HL-60 (cell line): ENCODE results near the gene NFIA.

ENCODE experiments used
- GABPA ChIP-seq: IDR thresholded peaks from 2 replicates; pipeline ENCODE4 v1.6.1; 2012; ENCODE audit warnings: low read depth
- POLR2AphosphoS5 ChIP-seq: IDR thresholded peaks from 2 replicates; pipeline ENCODE4 v1.6.1; 2012; ENCODE audit warnings: low read depth
- TF ChIP-seq, protein P1 (sequence below): IDR thresholded peaks from one replicate; pipeline ENCODE4 v1.5.1; 2011; ENCODE audit warnings: low read length, control low read depth, inconsistent platforms; ENCODE audit not compliant: insufficient read depth
- TF ChIP-seq, protein P2 (sequence below): IDR thresholded peaks from 2 replicates; pipeline ENCODE4 v1.6.1; 2012; ENCODE audit warnings: low read depth; ENCODE audit not compliant: insufficient replicate concordance

DNA sequence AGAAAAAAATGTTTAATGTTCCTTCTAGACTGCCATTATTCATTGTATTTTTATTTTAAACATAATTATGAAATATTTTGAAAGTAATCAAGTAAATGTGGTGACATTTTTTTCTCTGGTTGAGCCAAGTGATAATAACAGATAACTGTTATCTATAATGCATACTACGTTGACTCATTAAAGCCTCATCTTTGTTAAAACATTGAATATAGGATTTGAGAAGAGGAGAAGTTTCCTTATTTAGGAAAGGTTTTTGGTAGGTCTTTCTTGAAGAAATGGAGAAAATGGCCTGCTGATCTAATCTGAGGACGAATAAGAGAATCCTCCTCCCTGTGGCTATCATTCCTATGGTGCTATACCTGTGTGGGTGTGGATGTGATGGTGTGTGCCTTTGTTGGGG is 89.0 kb downstream of the NFIA start:
- TF ChIP-seq POLR2AphosphoS5 = no peak
- TF ChIP-seq, protein P1, sequence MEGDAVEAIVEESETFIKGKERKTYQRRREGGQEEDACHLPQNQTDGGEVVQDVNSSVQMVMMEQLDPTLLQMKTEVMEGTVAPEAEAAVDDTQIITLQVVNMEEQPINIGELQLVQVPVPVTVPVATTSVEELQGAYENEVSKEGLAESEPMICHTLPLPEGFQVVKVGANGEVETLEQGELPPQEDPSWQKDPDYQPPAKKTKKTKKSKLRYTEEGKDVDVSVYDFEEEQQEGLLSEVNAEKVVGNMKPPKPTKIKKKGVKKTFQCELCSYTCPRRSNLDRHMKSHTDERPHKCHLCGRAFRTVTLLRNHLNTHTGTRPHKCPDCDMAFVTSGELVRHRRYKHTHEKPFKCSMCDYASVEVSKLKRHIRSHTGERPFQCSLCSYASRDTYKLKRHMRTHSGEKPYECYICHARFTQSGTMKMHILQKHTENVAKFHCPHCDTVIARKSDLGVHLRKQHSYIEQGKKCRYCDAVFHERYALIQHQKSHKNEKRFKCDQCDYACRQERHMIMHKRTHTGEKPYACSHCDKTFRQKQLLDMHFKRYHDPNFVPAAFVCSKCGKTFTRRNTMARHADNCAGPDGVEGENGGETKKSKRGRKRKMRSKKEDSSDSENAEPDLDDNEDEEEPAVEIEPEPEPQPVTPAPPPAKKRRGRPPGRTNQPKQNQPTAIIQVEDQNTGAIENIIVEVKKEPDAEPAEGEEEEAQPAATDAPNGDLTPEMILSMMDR = no peak
- TF ChIP-seq, protein P2, sequence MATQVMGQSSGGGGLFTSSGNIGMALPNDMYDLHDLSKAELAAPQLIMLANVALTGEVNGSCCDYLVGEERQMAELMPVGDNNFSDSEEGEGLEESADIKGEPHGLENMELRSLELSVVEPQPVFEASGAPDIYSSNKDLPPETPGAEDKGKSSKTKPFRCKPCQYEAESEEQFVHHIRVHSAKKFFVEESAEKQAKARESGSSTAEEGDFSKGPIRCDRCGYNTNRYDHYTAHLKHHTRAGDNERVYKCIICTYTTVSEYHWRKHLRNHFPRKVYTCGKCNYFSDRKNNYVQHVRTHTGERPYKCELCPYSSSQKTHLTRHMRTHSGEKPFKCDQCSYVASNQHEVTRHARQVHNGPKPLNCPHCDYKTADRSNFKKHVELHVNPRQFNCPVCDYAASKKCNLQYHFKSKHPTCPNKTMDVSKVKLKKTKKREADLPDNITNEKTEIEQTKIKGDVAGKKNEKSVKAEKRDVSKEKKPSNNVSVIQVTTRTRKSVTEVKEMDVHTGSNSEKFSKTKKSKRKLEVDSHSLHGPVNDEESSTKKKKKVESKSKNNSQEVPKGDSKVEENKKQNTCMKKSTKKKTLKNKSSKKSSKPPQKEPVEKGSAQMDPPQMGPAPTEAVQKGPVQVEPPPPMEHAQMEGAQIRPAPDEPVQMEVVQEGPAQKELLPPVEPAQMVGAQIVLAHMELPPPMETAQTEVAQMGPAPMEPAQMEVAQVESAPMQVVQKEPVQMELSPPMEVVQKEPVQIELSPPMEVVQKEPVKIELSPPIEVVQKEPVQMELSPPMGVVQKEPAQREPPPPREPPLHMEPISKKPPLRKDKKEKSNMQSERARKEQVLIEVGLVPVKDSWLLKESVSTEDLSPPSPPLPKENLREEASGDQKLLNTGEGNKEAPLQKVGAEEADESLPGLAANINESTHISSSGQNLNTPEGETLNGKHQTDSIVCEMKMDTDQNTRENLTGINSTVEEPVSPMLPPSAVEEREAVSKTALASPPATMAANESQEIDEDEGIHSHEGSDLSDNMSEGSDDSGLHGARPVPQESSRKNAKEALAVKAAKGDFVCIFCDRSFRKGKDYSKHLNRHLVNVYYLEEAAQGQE = no peak
- no peak for TF ChIP-seq GABPA
